ENCODE measurements around the gene GRAMD1A. TPM values are rescaled to one million over a fixed set of nuclear protein-coding genes. Genes with fewer than 3 reads are reported as not detected.

The GRAMD1A gene
- total RNA-seq, 1 donor from 2014 or later = 27.2 TPM

DNA sequence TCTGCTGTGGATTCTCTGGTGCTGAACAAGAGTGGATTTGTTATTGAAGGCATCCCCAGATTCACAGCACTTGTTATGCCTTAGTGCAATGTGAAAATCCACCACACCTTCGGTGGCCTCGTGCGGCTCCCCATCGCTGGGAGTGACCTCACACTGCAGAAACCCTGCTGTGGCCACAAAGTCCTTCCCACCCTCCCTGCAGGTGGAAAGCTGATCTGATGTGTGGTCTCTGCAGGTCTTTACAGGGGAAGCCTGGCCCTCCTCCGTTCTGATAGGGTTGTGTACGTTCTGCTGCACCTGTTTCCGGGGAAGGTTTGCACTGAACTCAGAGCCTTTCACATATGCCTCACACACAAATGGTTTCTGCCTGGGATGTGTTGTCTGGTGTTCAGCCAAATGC, 41.1 kb upstream of the GRAMD1A start:
- H3K4me3 Mint-ChIP-seq = no peak overlapping the region
- peaks cover 75% of the 10 kb centered on the region for H3K9me3 Mint-ChIP-seq
- H3K36me3 ChIP-seq = peaks cover 23% of the 10 kb centered on the region
- no peak overlapping the region for H3K27ac ChIP-seq
- H3K9me3 ChIP-seq (ENCODE audit: low read depth) = peaks cover 29% of the 10 kb centered on the region
- DNase-seq (ENCODE audit: low spot score) = no peak
- H3K9ac ChIP-seq = no peak overlapping the region
- no peaks in the 10 kb centered on the region for H4K20me1 ChIP-seq (ENCODE audit: low read depth)
- H2AFZ ChIP-seq (replicated peaks) = no peak overlapping the region
- H3K79me2 ChIP-seq (ENCODE audit: low read depth) = no peaks in the 10 kb centered on the region
- H3F3A ChIP-seq (ENCODE audit: low read depth) = peaks cover 6% of the 10 kb centered on the region
- H3K27me3 Mint-ChIP-seq (ENCODE audit: insufficient read depth, low read depth) = peaks cover 9% of the 10 kb centered on the region
- H3K4me1 Mint-ChIP-seq = peaks cover 12% of the 10 kb centered on the region
- no peak overlapping the region for H3K4me2 ChIP-seq
- H3K36me3 Mint-ChIP-seq = peaks cover 64% of the 10 kb centered on the region
- H3K27me3 ChIP-seq = peaks cover 13% of the 10 kb centered on the region
- no peak for TF ChIP-seq EZH2 (IDR thresholded peaks at IDR 0.05)
- no peak overlapping the region for H3K27ac Mint-ChIP-seq
- no peaks in the 10 kb centered on the region for H3K4me1 ChIP-seq
- no peak overlapping the region for H3K4me3 ChIP-seq

DNA sequence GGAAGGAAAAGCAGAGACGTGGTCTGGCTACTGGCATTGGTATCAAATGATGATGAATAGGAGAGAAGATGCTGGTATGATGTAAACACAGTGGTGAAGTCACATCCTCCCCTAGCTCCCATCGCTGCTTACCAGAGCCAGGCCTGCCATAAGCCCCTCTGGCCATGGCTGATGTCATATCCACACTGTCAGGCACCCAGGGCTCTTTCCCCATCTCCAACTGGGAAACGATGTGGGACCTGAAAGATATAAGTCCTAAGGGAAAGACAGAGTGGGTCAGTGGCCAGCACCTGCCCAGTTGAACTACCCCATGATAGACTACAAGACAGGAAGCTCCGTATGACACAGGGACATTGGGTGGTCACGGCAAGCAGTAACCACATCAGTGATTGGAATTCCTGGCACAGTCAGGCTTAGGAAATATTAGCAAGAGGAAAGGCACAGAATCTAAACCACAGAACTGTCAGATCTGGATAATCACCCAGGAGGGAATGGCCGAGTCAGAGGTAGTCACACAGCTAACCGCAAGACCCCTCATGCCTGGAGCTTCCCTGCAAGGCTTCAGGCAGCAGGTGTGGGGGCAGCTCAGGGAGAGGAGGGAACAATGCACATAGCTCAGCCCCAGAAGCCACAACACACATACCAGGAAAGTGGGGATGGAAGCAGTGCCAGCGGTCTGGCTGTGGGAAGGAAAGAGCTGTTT, 39.9 kb upstream of the GRAMD1A start:
- Histone ChIP-seq H3K4me2 (no peak overlapping the region), H3K9me3 (ENCODE audit: low read depth) (peaks cover 26% of the 10 kb centered on the region), H3K27me3 (peaks cover 13% of the 10 kb centered on the region), H3K27ac (no peak overlapping the region), H3F3A (ENCODE audit: low read depth) (peaks cover 6% of the 10 kb centered on the region), H3K9ac (no peak overlapping the region), H3K79me2 (ENCODE audit: low read depth) (no peaks in the 10 kb centered on the region), H2AFZ (replicated peaks) (no peak overlapping the region), H3K36me3 (peaks cover 23% of the 10 kb centered on the region), H3K4me3 (no peak overlapping the region), H3K4me1 (no peaks in the 10 kb centered on the region), H4K20me1 (ENCODE audit: low read depth) (no peaks in the 10 kb centered on the region)
- Mint-ChIP-seq H3K36me3 (peaks cover 59% of the 10 kb centered on the region), H3K9me3 (peaks cover 67% of the 10 kb centered on the region), H3K27me3 (ENCODE audit: insufficient read depth, low read depth) (peaks cover 9% of the 10 kb centered on the region), H3K4me3 (peak overlapping the region; percentile 64), H3K4me1 (peaks cover 12% of the 10 kb centered on the region), H3K27ac (no peak overlapping the region)
- no peak for TF ChIP-seq CTCF (IDR thresholded peaks at IDR 0.05)
- no peak for TF ChIP-seq EZH2phosphoT487 (IDR thresholded peaks at IDR 0.05)
- TF ChIP-seq EZH2 (IDR thresholded peaks at IDR 0.05) = no peak
- no peak for DNase-seq (ENCODE audit: low spot score)

GRCh38 chr19:34960940-34961679, 39.0 kb upstream of the GRAMD1A start:
- H3K9me3 Mint-ChIP-seq = peaks cover 65% of the 10 kb centered on the region
- peaks cover 23% of the 10 kb centered on the region for H3K36me3 ChIP-seq

More at GRCh38 chr19:34960940-34961679, 39.0 kb upstream of the GRAMD1A start:
- H3K9ac ChIP-seq = no peak overlapping the region
- peaks cover 13% of the 10 kb centered on the region for H3K27me3 ChIP-seq
- no peak overlapping the region for H3K4me3 ChIP-seq
- DNase-seq (ENCODE audit: low spot score) = no peak
- no peaks in the 10 kb centered on the region for H3K4me1 ChIP-seq
- peaks cover 6% of the 10 kb centered on the region for H3F3A ChIP-seq (ENCODE audit: low read depth)
- H3K4me3 Mint-ChIP-seq = peak overlapping the region; percentile 16
- no peak overlapping the region for H3K4me2 ChIP-seq
- no peak overlapping the region for H3K27ac Mint-ChIP-seq
- TF ChIP-seq EZH2phosphoT487 (IDR thresholded peaks at IDR 0.05) (no peak), EZH2 (IDR thresholded peaks at IDR 0.05) (no peak), CTCF (IDR thresholded peaks at IDR 0.05) (no peak)
- H3K36me3 Mint-ChIP-seq = peaks cover 55% of the 10 kb centered on the region
- H3K9me3 ChIP-seq (ENCODE audit: low read depth) = peaks cover 19% of the 10 kb centered on the region
- H3K27ac ChIP-seq = no peak overlapping the region
- no peaks in the 10 kb centered on the region for H3K79me2 ChIP-seq (ENCODE audit: low read depth)
- H3K27me3 Mint-ChIP-seq (ENCODE audit: insufficient read depth, low read depth) = peaks cover 12% of the 10 kb centered on the region
- H3K4me1 Mint-ChIP-seq = peaks cover 12% of the 10 kb centered on the region
- no peaks in the 10 kb centered on the region for H4K20me1 ChIP-seq (ENCODE audit: low read depth)
- no peak overlapping the region for H2AFZ ChIP-seq (replicated peaks)
